ENCODE measurements around the gene PPM1G. TPM values are rescaled to one million over a fixed set of nuclear protein-coding genes. Genes with fewer than 3 reads are reported as not detected.

Gene PPM1G
- total RNA-seq, 1 donor from 2014 or later = 95.3 TPM

- peaks cover 20% of the 10 kb centered on the region for H3K4me1 Mint-ChIP-seq (ENCODE audit: unreplicated experiment)
- TF ChIP-seq CTCF (conservative IDR thresholded peaks at IDR 0.05) = no peak
- peak overlapping the region; percentile 91 for H3K4me3 Mint-ChIP-seq
- H3K27me3 Mint-ChIP-seq = no peaks in the 10 kb centered on the region
- H3K36me3 Mint-ChIP-seq = peaks cover 4% of the 10 kb centered on the region
- no peaks in the 10 kb centered on the region for H3K9me3 Mint-ChIP-seq
- peak overlapping the region; percentile 92 for H3K27ac Mint-ChIP-seq
- no peak for DNase-seq (ENCODE audit: extremely low spot score, unreplicated experiment)
Observed at GRCh38 chr2:27408601-27409320, 630 bp downstream of the PPM1G start.

DNA sequence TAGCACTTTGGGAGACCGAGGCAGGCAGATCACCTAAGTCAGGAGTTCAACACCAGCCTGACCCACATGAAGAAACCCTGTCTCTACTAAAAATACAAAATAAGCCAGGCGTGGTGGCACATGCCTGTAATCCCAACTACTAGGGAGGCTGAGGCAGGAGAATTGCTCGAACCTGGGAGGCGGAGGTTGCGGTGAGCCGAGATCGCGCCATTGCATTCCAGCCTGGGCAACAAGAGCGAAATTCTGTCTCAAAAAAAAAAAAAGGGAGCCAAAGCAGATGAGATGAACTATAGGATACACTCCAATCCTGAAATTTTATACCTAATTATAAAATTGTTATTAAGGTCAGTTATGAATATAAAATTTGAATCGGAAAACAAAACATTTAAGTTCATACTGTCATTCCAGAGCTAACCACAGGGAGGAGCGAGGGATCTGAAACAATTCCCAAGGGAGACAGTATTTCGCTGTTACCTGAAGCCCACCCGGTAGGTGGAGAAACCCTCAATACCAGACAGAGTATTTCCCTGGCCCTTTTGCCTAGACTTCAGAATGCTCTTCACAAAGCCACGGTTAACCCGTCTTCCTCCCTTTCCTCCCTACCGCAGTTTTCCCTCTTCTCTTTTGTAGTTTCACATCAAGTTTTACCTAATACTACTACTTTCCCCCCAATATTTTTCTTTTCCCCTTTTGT lies 1.4 kb downstream of the PPM1G start:
- Mint-ChIP-seq H3K27me3 (no peaks in the 10 kb centered on the region), H3K36me3 (peaks cover 4% of the 10 kb centered on the region), H3K4me3 (peak overlapping the region; percentile 91), H3K27ac (peak overlapping the region; percentile 92), H3K4me1 (ENCODE audit: unreplicated experiment) (peaks cover 20% of the 10 kb centered on the region), H3K9me3 (no peaks in the 10 kb centered on the region)
- TF ChIP-seq CTCF (conservative IDR thresholded peaks at IDR 0.05) = peak; percentile 79
- DNase-seq (ENCODE audit: extremely low spot score, unreplicated experiment) = no peak

- Mint-ChIP-seq H3K9me3 (no peaks in the 10 kb centered on the region), H3K4me3 (no peak overlapping the region), H3K27ac (no peak overlapping the region), H3K36me3 (peaks cover 8% of the 10 kb centered on the region), H3K27me3 (no peaks in the 10 kb centered on the region), H3K4me1 (ENCODE audit: unreplicated experiment) (peaks cover 4% of the 10 kb centered on the region)
- DNase-seq (ENCODE audit: extremely low spot score, unreplicated experiment) = no peak
- no peak for TF ChIP-seq CTCF (conservative IDR thresholded peaks at IDR 0.05)
Observed at GRCh38 chr2:27400348-27401135, 8.8 kb downstream of the PPM1G start.

DNA sequence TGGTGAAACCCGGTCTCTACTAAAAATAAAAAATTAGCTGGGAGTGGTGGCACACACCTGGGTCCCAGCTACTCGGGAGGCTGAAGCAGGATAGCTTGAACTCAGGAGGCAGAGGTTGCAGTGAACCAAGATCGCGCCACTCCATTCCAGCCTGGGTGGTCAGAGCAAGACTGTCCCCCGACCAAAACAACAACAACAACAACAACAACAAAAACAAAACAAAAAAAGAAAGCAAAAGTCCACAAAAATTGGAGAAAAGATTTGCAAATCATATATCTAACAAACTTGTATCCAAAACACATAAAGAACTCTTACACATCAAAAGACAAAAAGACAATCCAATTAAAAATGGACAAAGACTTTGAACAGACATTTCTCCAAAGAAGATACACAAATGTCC lies 10.4 kb downstream of the PPM1G start:
- no peaks in the 10 kb centered on the region for H3K9me3 Mint-ChIP-seq
- H3K4me1 Mint-ChIP-seq (ENCODE audit: unreplicated experiment) = peaks cover 4% of the 10 kb centered on the region
- peaks cover 8% of the 10 kb centered on the region for H3K36me3 Mint-ChIP-seq
- TF ChIP-seq CTCF (conservative IDR thresholded peaks at IDR 0.05) = no peak
- H3K27me3 Mint-ChIP-seq = no peaks in the 10 kb centered on the region
- no peak overlapping the region for H3K27ac Mint-ChIP-seq
- no peak overlapping the region for H3K4me3 Mint-ChIP-seq
- DNase-seq (ENCODE audit: extremely low spot score, unreplicated experiment) = no peak

DNA sequence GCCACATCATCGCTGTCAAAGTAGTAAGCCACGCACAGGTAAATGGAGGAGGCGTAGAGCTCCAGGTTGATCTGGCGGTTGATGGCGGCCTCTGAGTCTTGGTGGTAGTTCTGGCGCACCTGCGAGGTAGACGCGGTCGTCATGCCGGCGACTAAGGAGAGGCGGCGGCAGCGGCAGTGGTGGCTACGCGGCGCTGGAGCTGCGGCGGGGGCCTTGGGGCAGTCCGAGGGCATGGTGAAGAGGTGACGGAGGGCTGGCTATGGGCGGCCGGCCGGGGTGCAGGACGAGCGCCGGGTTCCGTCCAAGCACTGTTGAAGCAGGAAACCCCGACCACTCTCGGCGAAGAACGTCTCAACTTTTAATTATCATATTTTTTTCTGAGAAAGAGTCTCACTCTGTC lies 16.2 kb downstream of the PPM1G start:
- TF ChIP-seq CTCF (conservative IDR thresholded peaks at IDR 0.05) = no peak
- DNase-seq (ENCODE audit: extremely low spot score, unreplicated experiment) = no peak
- Mint-ChIP-seq H3K9me3 (no peaks in the 10 kb centered on the region), H3K4me1 (ENCODE audit: unreplicated experiment) (no peaks in the 10 kb centered on the region), H3K36me3 (peaks cover 15% of the 10 kb centered on the region), H3K27ac (no peak overlapping the region), H3K4me3 (no peak overlapping the region), H3K27me3 (no peaks in the 10 kb centered on the region)
